K562 (cell line): Measurements from ENCODE around the gene SLC19A1. TPM values are rescaled to one million over a fixed set of nuclear protein-coding genes. Genes with fewer than 3 reads are reported as not detected.
A peak's percentile ranks its signal among the peaks of the same experiment; 100 is the strongest.

Source experiments
- BRD4 ChIP-seq: fragments of 200-600 bp; sonication (generic); IDR thresholded peaks from 2 replicates; pipeline ENCODE4 v1.6.1; 2017; ENCODE audit warnings: inconsistent platforms
- FOS ChIP-seq: IDR thresholded peaks from 3 replicates; pipeline ENCODE4 v1.6.1; 2011; ENCODE audit not compliant: insufficient read length; ENCODE audit errors: extremely low read depth
- FUS ChIP-seq: fragments of 200-400 bp; formaldehyde crosslinking; optimal IDR thresholded peaks from 2 replicates; pipeline ENCODE3; 2017; ENCODE audit warnings: low read depth, low read length
- HDGF ChIP-seq: fragments of 450-650 bp; IDR thresholded peaks from 2 replicates; pipeline ENCODE4 v1.6.1; 2016
- HNRNPK ChIP-seq: fragments of 200-400 bp; formaldehyde crosslinking; IDR thresholded peaks from one replicate; pipeline ENCODE4 v1.6.1; 2018; ENCODE audit warnings: mild to moderate bottlenecking, low read depth, low read length; ENCODE audit not compliant: poor library complexity, severe bottlenecking
- KLF1 ChIP-seq: fragments of 450-650 bp; IDR thresholded peaks from 2 replicates; pipeline ENCODE4 v1.6.1; 2016; ENCODE audit warnings: missing genetic modification characterization, missing compliant biosample characterization
- MYC ChIP-seq, 2 experiments: fragments of 250-450 bp in 1 of 2; sonication (Bioruptor Pico) in 1 of 2; IDR thresholded peaks; 2 replicates each; pipeline versions ENCODE4 v1.5.1 to v1.6.1; 2012 to 2021; ENCODE audit warnings: low read depth in 2 of 2, borderline replicate concordance in 1 of 2, improper control_type of control experiment in 1 of 2, low read length in 1 of 2, mild to moderate bottlenecking in 1 of 2, moderate library complexity in 1 of 2
- NR2F6 ChIP-seq: fragments of 450-650 bp; formaldehyde crosslinking; IDR thresholded peaks from 2 replicates; pipeline ENCODE4 v1.4.0; 2020; ENCODE audit warnings: mild to moderate bottlenecking
- PTTG1 ChIP-seq: fragments of 450-650 bp; IDR thresholded peaks from 2 replicates; pipeline ENCODE4 v1.6.1; 2016; ENCODE audit warnings: low read depth, mild to moderate bottlenecking, missing genetic modification characterization, missing compliant biosample characterization
- RAD51 ChIP-seq: fragments of 450-650 bp; IDR thresholded peaks from 2 replicates; pipeline ENCODE4 v1.7.1; 2016; ENCODE audit warnings: low read depth, mild to moderate bottlenecking, borderline replicate concordance
- RBM17 ChIP-seq: fragments of 200-400 bp; formaldehyde crosslinking; IDR thresholded peaks from 2 replicates; pipeline ENCODE4 v1.6.1; 2017; ENCODE audit warnings: low read depth, mild to moderate bottlenecking, low read length, borderline replicate concordance
- SRSF3 ChIP-seq: fragments of 200-400 bp; formaldehyde crosslinking; IDR thresholded peaks from 2 replicates; pipeline ENCODE4 v1.6.1; 2016; ENCODE audit warnings: mild to moderate bottlenecking, low read length, moderate library complexity; ENCODE audit not compliant: insufficient read depth
- ZNF239 ChIP-seq: fragments of 250-450 bp; sonication (Bioruptor Pico); IDR thresholded peaks from 2 replicates; pipeline ENCODE4 v1.4.0; 2020; ENCODE audit warnings: mild to moderate bottlenecking
- ZNF384 ChIP-seq: IDR thresholded peaks from 2 replicates; pipeline ENCODE4 v1.6.1; 2012; ENCODE audit warnings: low read depth, low read length, improper control_type of control experiment
- polyA plus RNA-seq, 8 experiments: library from polyadenylated mRNA; depleted of rRNA in 4 of 8; stranded (reverse) in 5 of 8; unstranded in 3 of 8; fragments of >200 nt; fragmentation: Nextera tagmentation in 2 of 8; fragmentation: Illumina TruSeq in 1 of 8; extraction: Ambion mirVana in 2 of 8; extraction: Trizol in 1 of 8; gene quantifications; 2 replicates each; pipeline versions ENCODE4 v1.2.1 to v1.2.3, GENCODE V29; 2011 to 2014; ENCODE audit warnings: inconsistent platforms in 1 of 8, missing spikeins in 1 of 8
- total RNA-seq, 7 experiments: library from RNA; depleted of rRNA in 6 of 7; stranded (reverse); fragments of >200 nt in 6 of 7; fragmentation: Illumina TruSeq in 2 of 7; extraction: Trizol in 2 of 7; gene quantifications; 2 replicates each; pipeline versions ENCODE4 v1.2.1 to v1.2.3, GENCODE V29; 2011 to 2021; ENCODE audit warnings: low replicate concordance in 1 of 7
- TF ChIP-seq, protein P1 (sequence below): fragments of 250-450 bp; sonication (Bioruptor Pico); IDR thresholded peaks from 2 replicates; pipeline ENCODE4 v1.5.0; 2020; ENCODE audit warnings: mild to moderate bottlenecking
- TF ChIP-seq, protein P2 (sequence below): fragments of 450-650 bp; IDR thresholded peaks from 2 replicates; pipeline ENCODE4 v1.6.1; 2016; ENCODE audit warnings: missing biosample characterization, missing genetic modification characterization
- TF ChIP-seq, protein P3 (sequence below), 2 experiments: fragments of 450-650 bp; IDR thresholded peaks; 2 replicates each; pipeline ENCODE4 v1.6.1; 2018; ENCODE audit warnings: mild to moderate bottlenecking in 2 of 2, low read depth in 1 of 2; ENCODE audit not compliant: partially characterized antibody in 2 of 2
- TF ChIP-seq, protein P4 (sequence below): fragments of 450-650 bp; IDR thresholded peaks from 2 replicates; pipeline ENCODE4 v1.6.1; 2017; ENCODE audit warnings: mild to moderate bottlenecking, moderate library complexity

The SLC19A1 gene
- total and polyA plus RNA-seq, 9 of the 15 experiments (the other 6 are each of a cell fraction or from before 2014, with no cell fraction given): 0.65 to 88.7 (median 12.0) TPM

DNA sequence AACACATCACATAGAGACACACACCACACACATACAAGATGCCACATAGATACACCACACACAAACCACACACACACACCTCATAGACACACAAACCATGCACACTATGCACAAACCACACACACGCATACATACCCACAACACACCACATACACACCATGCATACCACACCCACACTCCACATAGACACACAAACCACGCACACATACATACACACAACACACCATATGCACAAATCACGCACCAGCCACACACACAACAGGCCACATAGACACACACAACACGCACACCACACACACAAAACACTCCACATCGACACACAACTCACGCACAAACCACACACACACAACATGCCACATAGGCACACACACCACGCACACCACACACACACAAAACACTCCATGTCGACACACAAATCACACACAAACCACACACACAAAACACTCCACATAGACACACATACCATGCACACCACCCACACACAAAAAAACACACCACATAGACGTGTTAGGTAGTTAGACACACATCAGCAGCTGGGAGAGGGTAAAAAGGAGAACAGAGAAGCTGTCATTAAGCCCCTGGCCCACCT, 49.5 kb upstream of the SLC19A1 start (continued):
- peak; percentile 62 for TF ChIP-seq HDGF
- no peak for TF ChIP-seq ZNF239 (CRISPR knock-in tag)
- TF ChIP-seq NR2F6 (CRISPR knock-in tag): no peak
- no peak for TF ChIP-seq KLF1
- no peak for TF ChIP-seq PTTG1 (tag)
- no peak for TF ChIP-seq RBM17
- TF ChIP-seq, protein P1, sequence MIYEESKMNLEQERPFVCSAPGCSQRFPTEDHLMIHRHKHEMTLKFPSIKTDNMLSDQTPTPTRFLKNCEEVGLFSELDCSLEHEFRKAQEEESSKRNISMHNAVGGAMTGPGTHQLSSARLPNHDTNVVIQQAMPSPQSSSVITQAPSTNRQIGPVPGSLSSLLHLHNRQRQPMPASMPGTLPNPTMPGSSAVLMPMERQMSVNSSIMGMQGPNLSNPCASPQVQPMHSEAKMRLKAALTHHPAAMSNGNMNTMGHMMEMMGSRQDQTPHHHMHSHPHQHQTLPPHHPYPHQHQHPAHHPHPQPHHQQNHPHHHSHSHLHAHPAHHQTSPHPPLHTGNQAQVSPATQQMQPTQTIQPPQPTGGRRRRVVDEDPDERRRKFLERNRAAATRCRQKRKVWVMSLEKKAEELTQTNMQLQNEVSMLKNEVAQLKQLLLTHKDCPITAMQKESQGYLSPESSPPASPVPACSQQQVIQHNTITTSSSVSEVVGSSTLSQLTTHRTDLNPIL (CRISPR knock-in tag): no peak
- TF ChIP-seq FOS: no peak
- TF ChIP-seq, protein P2, sequence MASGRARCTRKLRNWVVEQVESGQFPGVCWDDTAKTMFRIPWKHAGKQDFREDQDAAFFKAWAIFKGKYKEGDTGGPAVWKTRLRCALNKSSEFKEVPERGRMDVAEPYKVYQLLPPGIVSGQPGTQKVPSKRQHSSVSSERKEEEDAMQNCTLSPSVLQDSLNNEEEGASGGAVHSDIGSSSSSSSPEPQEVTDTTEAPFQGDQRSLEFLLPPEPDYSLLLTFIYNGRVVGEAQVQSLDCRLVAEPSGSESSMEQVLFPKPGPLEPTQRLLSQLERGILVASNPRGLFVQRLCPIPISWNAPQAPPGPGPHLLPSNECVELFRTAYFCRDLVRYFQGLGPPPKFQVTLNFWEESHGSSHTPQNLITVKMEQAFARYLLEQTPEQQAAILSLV (tag): no peak
- no peak for TF ChIP-seq SRSF3
- no peak for TF ChIP-seq FUS
- TF ChIP-seq HNRNPK: no peak
- TF ChIP-seq, protein P3, sequence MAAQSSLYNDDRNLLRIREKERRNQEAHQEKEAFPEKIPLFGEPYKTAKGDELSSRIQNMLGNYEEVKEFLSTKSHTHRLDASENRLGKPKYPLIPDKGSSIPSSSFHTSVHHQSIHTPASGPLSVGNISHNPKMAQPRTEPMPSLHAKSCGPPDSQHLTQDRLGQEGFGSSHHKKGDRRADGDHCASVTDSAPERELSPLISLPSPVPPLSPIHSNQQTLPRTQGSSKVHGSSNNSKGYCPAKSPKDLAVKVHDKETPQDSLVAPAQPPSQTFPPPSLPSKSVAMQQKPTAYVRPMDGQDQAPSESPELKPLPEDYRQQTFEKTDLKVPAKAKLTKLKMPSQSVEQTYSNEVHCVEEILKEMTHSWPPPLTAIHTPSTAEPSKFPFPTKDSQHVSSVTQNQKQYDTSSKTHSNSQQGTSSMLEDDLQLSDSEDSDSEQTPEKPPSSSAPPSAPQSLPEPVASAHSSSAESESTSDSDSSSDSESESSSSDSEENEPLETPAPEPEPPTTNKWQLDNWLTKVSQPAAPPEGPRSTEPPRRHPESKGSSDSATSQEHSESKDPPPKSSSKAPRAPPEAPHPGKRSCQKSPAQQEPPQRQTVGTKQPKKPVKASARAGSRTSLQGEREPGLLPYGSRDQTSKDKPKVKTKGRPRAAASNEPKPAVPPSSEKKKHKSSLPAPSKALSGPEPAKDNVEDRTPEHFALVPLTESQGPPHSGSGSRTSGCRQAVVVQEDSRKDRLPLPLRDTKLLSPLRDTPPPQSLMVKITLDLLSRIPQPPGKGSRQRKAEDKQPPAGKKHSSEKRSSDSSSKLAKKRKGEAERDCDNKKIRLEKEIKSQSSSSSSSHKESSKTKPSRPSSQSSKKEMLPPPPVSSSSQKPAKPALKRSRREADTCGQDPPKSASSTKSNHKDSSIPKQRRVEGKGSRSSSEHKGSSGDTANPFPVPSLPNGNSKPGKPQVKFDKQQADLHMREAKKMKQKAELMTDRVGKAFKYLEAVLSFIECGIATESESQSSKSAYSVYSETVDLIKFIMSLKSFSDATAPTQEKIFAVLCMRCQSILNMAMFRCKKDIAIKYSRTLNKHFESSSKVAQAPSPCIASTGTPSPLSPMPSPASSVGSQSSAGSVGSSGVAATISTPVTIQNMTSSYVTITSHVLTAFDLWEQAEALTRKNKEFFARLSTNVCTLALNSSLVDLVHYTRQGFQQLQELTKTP (IDR thresholded peaks at IDR 0.05; ENCODE audit: low read depth in 1 of 2, partially characterized antibody in 2 of 2): no peak
- no peak for TF ChIP-seq BRD4
- TF ChIP-seq MYC (IDR thresholded peaks at IDR 0.05; ENCODE audit: low read depth, low read length): no peak
- TF ChIP-seq MYC (CRISPR knock-in tag; IDR thresholded peaks at IDR 0.05; ENCODE audit: borderline replicate concordance, low read depth): no peak
- no peak for TF ChIP-seq ZNF384
- TF ChIP-seq, protein P4, sequence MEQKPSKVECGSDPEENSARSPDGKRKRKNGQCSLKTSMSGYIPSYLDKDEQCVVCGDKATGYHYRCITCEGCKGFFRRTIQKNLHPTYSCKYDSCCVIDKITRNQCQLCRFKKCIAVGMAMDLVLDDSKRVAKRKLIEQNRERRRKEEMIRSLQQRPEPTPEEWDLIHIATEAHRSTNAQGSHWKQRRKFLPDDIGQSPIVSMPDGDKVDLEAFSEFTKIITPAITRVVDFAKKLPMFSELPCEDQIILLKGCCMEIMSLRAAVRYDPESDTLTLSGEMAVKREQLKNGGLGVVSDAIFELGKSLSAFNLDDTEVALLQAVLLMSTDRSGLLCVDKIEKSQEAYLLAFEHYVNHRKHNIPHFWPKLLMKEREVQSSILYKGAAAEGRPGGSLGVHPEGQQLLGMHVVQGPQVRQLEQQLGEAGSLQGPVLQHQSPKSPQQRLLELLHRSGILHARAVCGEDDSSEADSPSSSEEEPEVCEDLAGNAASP: no peak
- no peak for TF ChIP-seq RAD51
